Retina (tissue), 1 donor: ENCODE data around the gene CEACAM19.

Experiments
- DNase-seq: peaks from one replicate; pipeline ENCODE4 v3.0.0-alpha.2; 2016

Gene CEACAM19

DNA sequence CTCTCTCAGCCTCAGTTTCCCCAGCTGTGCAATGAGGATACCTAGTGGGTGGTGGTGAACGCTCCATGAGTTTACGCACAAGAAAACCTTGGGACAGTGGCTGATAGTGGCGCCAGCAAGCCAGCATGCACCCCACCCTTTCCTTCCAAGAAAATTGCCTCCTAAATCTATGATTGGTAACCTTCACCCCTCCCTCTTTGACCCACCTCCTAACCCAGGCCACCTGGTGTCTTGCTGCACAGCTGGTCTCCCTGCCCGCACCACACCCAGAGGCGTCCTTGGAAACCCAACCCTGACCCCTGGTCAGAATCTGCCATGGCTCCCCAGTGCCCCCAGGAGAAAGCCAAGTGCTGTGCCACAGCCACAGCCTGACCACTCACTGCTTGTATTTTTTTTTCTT lies 54.4 kb downstream of the CEACAM19 start:
- no peak for DNase-seq

DNA sequence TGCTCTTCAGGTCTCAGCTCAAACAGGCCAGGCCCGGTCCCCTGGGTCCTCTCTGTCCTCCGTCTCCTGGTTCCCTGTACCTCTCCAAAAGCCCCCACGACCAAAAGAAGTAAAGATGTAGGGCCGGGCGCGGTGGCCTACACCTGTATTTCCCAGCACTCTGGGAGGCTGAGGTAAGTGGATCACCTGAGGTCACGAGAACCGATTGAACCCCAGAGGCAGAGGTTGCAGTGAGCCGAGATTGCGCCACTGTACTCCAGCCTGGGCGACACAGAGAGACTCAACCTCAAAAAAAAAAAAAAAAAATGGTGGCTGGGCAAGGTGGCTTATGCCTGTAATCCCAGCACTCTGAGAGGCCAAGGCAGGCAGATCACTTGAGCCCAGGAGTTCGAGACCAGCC lies 55.2 kb downstream of the CEACAM19 start:
- DNase-seq, result no peak

DNA sequence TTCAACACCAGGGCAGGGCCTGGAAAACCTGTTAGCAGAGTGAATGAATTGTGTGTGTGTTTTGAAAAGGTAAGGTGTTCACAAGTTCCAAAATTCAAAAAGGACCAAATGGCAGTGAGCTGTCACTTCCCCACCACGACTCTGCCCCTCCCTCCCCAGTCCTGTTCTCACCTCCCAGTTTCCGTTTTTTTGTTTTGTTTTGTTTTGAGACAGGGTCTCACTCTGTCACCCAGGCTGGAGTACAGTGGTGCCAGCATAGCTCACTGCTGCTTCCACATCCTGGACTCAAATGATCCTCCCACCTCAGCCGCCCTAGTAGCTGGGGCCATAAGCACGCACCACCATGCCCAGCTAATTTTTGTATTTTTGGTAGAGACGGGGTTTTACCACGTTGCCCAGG lies 56.9 kb downstream of the CEACAM19 start:
- no peak for DNase-seq

DNA sequence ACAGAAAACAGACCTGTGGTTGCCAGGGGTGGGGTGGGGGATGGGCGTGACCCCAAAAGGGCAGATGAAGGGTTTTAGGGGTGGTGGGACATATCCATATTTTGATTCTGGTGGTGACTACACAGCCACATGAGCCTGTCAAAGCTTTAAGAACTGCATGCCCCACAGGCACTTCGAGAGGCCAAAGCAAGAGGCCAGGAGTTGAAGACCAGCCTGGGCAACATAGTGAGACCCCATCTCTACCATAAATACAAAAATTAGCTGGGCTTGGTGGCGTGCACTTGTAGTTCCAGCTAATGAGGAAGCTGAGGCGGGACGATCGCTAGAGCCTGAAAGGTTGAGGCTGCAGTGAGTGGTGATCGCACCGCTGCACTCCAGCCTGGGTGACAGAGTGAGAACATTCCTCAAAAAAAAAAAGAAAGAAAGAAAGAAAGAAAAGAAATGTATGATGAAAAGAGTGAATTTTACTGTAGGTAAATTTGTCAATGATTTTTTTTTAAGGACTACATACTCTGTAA lies 58.3 kb downstream of the CEACAM19 start:
- DNase-seq, result no peak

GRCh38 chr19:44731081-44731480 lies 59.8 kb downstream of the CEACAM19 start:
- DNase-seq, result no peak

GRCh38 chr19:44731622-44732021 lies 60.3 kb downstream of the CEACAM19 start:
- no peak for DNase-seq

GRCh38 chr19:44732235-44733014 lies 61.1 kb downstream of the CEACAM19 start:
- DNase-seq, result no peak
